Spleen (tissue), 13 donors: ENCODE measurements around the gene CD300H. TPM values are rescaled to one million over a fixed set of nuclear protein-coding genes. Genes with fewer than 3 reads are reported as not detected.
A peak's percentile ranks its signal among the peaks of the same experiment; 100 is the strongest.

Source experiments
- DNase-seq: peaks from one replicate; pipeline ENCODE4 v3.0.0-alpha.2; 2020
- H3K27ac ChIP-seq, 8 donors: fragments of 200-600 bp; sonication (generic) in 7 of 8; 1 replicate in 4 of 8; 2 replicates in 4 of 8; pipeline versions ENCODE4 v1.5.0 to v1.8.0; 2016 to 2021; ENCODE audit warnings: inconsistent platforms in 4 of 8, mild to moderate bottlenecking in 4 of 8, moderate library complexity in 1 of 8
- H3K27me3 ChIP-seq, 7 donors: fragments of 200-600 bp; sonication (generic) in 6 of 7; replicated peaks in 1 of 7; 1 replicate in 4 of 7; 2 replicates in 3 of 7; pipeline versions ENCODE4 v1.5.0 to v1.8.0; 2016 to 2021; ENCODE audit warnings: inconsistent platforms in 3 of 7, mild to moderate bottlenecking in 1 of 7
- H3K36me3 ChIP-seq, 6 donors: fragments of 200-600 bp; sonication (generic) in 5 of 6; 1 replicate in 4 of 6; 2 replicates in 2 of 6; pipeline versions ENCODE4 v1.5.0 to v1.8.0; 2016 to 2021; ENCODE audit warnings: inconsistent platforms in 2 of 6
- H3K4me1 ChIP-seq, 6 donors: fragments of 200-600 bp; sonication (generic) in 5 of 6; 1 replicate in 3 of 6; 2 replicates in 3 of 6; pipeline versions ENCODE4 v1.5.0 to v1.8.0; 2016 to 2021; ENCODE audit warnings: inconsistent platforms in 3 of 6
- H3K4me3 ChIP-seq, 8 donors: fragments of 200-600 bp; sonication (generic) in 7 of 8; 1 replicate in 4 of 8; 2 replicates in 4 of 8; pipeline versions ENCODE4 v1.5.0 to v1.8.0; 2016 to 2021; ENCODE audit warnings: inconsistent platforms in 4 of 8, mild to moderate bottlenecking in 4 of 8, moderate library complexity in 2 of 8
- H3K9me3 ChIP-seq, 8 donors: fragments of 200-600 bp; sonication (generic) in 7 of 8; 1 replicate in 4 of 8; 2 replicates in 4 of 8; pipeline versions ENCODE4 v1.5.0 to v1.8.0; 2016 to 2021; ENCODE audit warnings: inconsistent platforms in 4 of 8
- CTCF ChIP-seq, 11 experiments: fragments of 200-600 bp in 7 of 11; fragments of 450-650 bp in 4 of 11; sonication (generic) in 4 of 11; IDR thresholded peaks in 8 of 11; conservative IDR thresholded peaks in 3 of 11; 1 replicate in 7 of 11; 2 replicates in 4 of 11; pipeline versions ENCODE4 v1.4.0 to v1.8.0; 2016 to 2021; ENCODE audit warnings: antibody characterized with exemption in 11 of 11, inconsistent platforms in 4 of 11, mild to moderate bottlenecking in 1 of 11
- POLR2A ChIP-seq, 3 donors: fragments of 450-650 bp; IDR thresholded peaks; one replicate each; pipeline ENCODE4 v1.5.1; 2017; ENCODE audit warnings: antibody characterized with exemption in 3 of 3, mild to moderate bottlenecking in 1 of 3
- POLR2AphosphoS5 ChIP-seq, 3 donors: sonication (generic); formaldehyde crosslinking; IDR thresholded peaks; one replicate each; pipeline ENCODE4 v1.5.1; 2017; ENCODE audit warnings: antibody characterized with exemption in 3 of 3
- WGBS, 5 donors: extraction: QIAGEN DNeasy Blood & Tissue Kit in 3 of 5; methylation state at CpG; one replicate each; pipeline versions ENCODE4 v1.1.5 to v1.1.7; 2013 to 2018; 5-methylcytosine and 5-hydroxymethylcytosine counted together
- intact Hi-C: fragments of 100-400 bp; cut with DNase I; formaldehyde crosslinking; loops from one replicate; pipeline ENCODE4 v1.15.0; 2023; ENCODE audit warnings: low total_unique reads
- long read RNA-seq, 2 donors: transcript quantifications; one replicate each; lab custom pipeline, GENCODE V29; 2026
- polyA plus RNA-seq, 3 donors: library from polyadenylated mRNA; stranded (reverse); fragments of 200-250 nt; gene quantifications; one replicate each; pipeline ENCODE4 v1.2.1, GENCODE V29; 2013
- total RNA-seq, 7 donors: library from RNA; depleted of rRNA in 3 of 7; stranded (reverse); fragments of >200 nt in 3 of 7; fragmentation: NEBNext Ultra II Directional in 4 of 7; extraction: Animal tissue kit (Norgen Biotek cat#: 25700) in 4 of 7; gene quantifications; one replicate each; pipeline versions ENCODE4 v1.1.0 to v1.2.1, GENCODE V29; 2016 to 2021
- donor health status: healthy with polysubstance abuse.
- donor health status: DM: no; HTN: no; CAD: no; lungs with moderate emphysema.
- donor health status: DM: no; HTN: no; CAD: no.
- donor health status: Bipolar disorder and iron deficiency.
- donor health status: healthy.
- donor health status: DM: no; HTN: no; CAD: no.
- donor health status: DM: yes; HTN: yes; CAD: no.

CD300H gene
- total RNA-seq = 10 to 100 TPM in 1 of 7 donors, 1 to 10 TPM in 4, not detected in 2; 1.8 to 20.0 (median 3.7) TPM
- 1 to 10 TPM; 1.5 to 4.8 (median 4.1) TPM for polyA plus RNA-seq
- long read RNA-seq, donor 1 = 0 reads
- long read RNA-seq, donor 2 = 0 reads

GRCh38 chr17:74567397-74567796 is at the start of gene CD300H:
CD300H (minus strand) TSS chr17:74567509.
- WGBS, 5 donors = 56 to 76% (median 69%) methylated on average over 2 of the region's 2 CpGs
- Histone ChIP-seq H3K4me1 (peaks cover 0 to 28% (median 0%) of the 10 kb centered on the region in 6 donors), H3K27ac (peak within 1 kb of the TSS in 4 of 8 donors; percentile 36 to 83 (median 62)), H3K36me3 (no peaks in the 10 kb centered on the region), H3K4me3 (peak within 1 kb of the TSS in 2 of 8 donors; percentile 1 to 13), H3K9me3 (no peaks in the 10 kb centered on the region), H3K27me3 (peaks cover 0 to 75% (median 0%) of the 10 kb centered on the region in 7 donors)
- TF ChIP-seq POLR2A (IDR thresholded peaks at IDR 0.05) (no peak), CTCF (IDR thresholded peaks at IDR 0.05 in 8 of 11, conservative IDR thresholded peaks at IDR 0.05 in 3 of 11) (no peak), POLR2AphosphoS5 (IDR thresholded peaks at IDR 0.05) (no peak)
- DNase-seq = no peak
- intact Hi-C loops = no loop called here

GRCh38 chr17:74616696-74617095 is 49.4 kb upstream of the CD300H start:
- Histone ChIP-seq H3K4me3 (no peak overlapping the region), H3K27me3 (peaks cover 0 to 89% (median 7%) of the 10 kb centered on the region in 7 donors), H3K36me3 (no peaks in the 10 kb centered on the region), H3K27ac (no peak overlapping the region), H3K4me1 (peaks cover 0 to 28% (median 11%) of the 10 kb centered on the region in 6 donors), H3K9me3 (no peaks in the 10 kb centered on the region)
- intact Hi-C loops = no loop called here
- TF ChIP-seq CTCF (IDR thresholded peaks at IDR 0.05 in 8 of 11, conservative IDR thresholded peaks at IDR 0.05 in 3 of 11) (no peak), POLR2AphosphoS5 (IDR thresholded peaks at IDR 0.05) (no peak), POLR2A (IDR thresholded peaks at IDR 0.05) (no peak)
- no peak for DNase-seq
- WGBS, 5 donors = 87 to 95% (median 95%) methylated on average over 5 to 7 of the region's 7 CpGs

- intact Hi-C loops = no loop called here
- Histone ChIP-seq H3K27me3 (peaks cover 0 to 87% (median 7%) of the 10 kb centered on the region in 7 donors), H3K27ac (no peak overlapping the region), H3K9me3 (no peaks in the 10 kb centered on the region), H3K36me3 (no peaks in the 10 kb centered on the region), H3K4me3 (no peak overlapping the region), H3K4me1 (peaks cover 0 to 19% (median 11%) of the 10 kb centered on the region in 6 donors)
- TF ChIP-seq CTCF (IDR thresholded peaks at IDR 0.05 in 8 of 11, conservative IDR thresholded peaks at IDR 0.05 in 3 of 11) (no peak), POLR2AphosphoS5 (IDR thresholded peaks at IDR 0.05) (no peak), POLR2A (IDR thresholded peaks at IDR 0.05) (no peak)
- WGBS, 5 donors = 87 to 95% (median 90%) methylated on average over 6 of the region's 6 CpGs
- no peak for DNase-seq
Observed at GRCh38 chr17:74612046-74612445, 44.7 kb upstream of the CD300H start.

- H3K27me3 ChIP-seq = peaks cover 0 to 83% (median 7%) of the 10 kb centered on the region in 7 donors
- intact Hi-C loops = no loop called here
- H3K27ac ChIP-seq = no peak overlapping the region
- H3K36me3 ChIP-seq = no peaks in the 10 kb centered on the region
- peaks cover 0 to 20% (median 12%) of the 10 kb centered on the region in 6 donors for H3K4me1 ChIP-seq
- no peaks in the 10 kb centered on the region for H3K9me3 ChIP-seq
- DNase-seq = no peak
- TF ChIP-seq POLR2A (IDR thresholded peaks at IDR 0.05) (no peak), POLR2AphosphoS5 (IDR thresholded peaks at IDR 0.05) (no peak), CTCF (IDR thresholded peaks at IDR 0.05 in 8 of 11, conservative IDR thresholded peaks at IDR 0.05 in 3 of 11) (no peak)
- no peak overlapping the region for H3K4me3 ChIP-seq
- WGBS, 5 donors = 31 to 39% (median 35%) methylated on average over 2 of the region's 2 CpGs
Observed at GRCh38 chr17:74610108-74610507, 42.8 kb upstream of the CD300H start.
